ENCODE measurements around the gene VPS37C. TPM values are rescaled to one million over a fixed set of nuclear protein-coding genes. Genes with fewer than 3 reads are reported as not detected.
"Not testable (repeated sequence)": the region's sequence is repeated elsewhere in the genome, so short reads cannot be mapped to it uniquely, and the experiment has no call there.

The VPS37C gene
- total RNA-seq, 1 experiment from 2014 or later = 23.4 TPM

DNA sequence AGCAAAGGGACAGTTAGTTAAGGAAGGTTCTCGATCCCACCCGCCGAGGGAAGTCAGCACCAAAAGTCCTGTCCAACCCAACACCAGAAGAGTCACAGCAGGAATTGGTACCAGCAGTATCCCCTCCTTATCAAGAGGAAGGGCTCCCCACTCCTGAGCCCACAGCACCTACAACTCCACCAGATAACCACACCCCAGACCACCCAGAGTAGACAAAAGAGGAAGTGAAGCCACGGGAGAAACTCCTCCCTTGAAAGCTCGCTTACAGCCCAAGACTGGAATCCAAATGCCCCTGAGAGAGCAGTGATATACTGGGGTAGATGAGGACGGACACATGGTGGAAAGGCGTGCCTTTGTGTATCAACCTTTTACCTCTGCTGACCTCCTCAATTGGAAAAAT is 66.2 kb downstream of the VPS37C start (continued):
- no peak for TF ChIP-seq ZNF263 (CRISPR knock-in tag; IDR thresholded peaks at IDR 0.05; ENCODE audit: low read depth)

DNA sequence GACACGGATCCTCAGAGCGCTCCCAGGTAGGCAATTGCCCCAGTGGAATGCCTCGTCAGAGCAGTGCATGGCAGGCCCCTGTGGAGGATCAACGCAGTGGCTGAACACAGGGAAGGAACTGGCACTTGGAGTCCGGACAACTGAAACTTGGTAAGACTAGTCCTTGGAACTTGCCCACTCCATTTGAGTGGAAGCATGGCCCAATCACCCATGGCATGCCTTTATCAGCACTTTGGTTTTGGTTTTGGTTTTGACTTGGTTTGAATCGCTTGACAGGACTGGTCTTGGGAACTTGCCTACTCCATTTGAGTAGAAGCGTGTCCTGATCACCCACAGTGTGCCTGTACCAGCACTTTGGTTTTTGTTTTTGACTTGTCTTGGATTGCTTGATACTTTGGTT is 67.1 kb downstream of the VPS37C start:
- H3K9me3 Mint-ChIP-seq = peaks cover 25% of the 10 kb centered on the region
- POLR2A ChIA-PET; H3K4me3 Mint-ChIP-seq; H3K36me3 Mint-ChIP-seq; H3K27me3 Mint-ChIP-seq (ENCODE audit: low read depth); DNase-seq (ENCODE audit: low spot score); CTCF ChIA-PET; H3K27ac Mint-ChIP-seq; ATAC-seq: not testable (repeated sequence)
- peaks cover 12% of the 10 kb centered on the region for H3K4me1 Mint-ChIP-seq

DNA sequence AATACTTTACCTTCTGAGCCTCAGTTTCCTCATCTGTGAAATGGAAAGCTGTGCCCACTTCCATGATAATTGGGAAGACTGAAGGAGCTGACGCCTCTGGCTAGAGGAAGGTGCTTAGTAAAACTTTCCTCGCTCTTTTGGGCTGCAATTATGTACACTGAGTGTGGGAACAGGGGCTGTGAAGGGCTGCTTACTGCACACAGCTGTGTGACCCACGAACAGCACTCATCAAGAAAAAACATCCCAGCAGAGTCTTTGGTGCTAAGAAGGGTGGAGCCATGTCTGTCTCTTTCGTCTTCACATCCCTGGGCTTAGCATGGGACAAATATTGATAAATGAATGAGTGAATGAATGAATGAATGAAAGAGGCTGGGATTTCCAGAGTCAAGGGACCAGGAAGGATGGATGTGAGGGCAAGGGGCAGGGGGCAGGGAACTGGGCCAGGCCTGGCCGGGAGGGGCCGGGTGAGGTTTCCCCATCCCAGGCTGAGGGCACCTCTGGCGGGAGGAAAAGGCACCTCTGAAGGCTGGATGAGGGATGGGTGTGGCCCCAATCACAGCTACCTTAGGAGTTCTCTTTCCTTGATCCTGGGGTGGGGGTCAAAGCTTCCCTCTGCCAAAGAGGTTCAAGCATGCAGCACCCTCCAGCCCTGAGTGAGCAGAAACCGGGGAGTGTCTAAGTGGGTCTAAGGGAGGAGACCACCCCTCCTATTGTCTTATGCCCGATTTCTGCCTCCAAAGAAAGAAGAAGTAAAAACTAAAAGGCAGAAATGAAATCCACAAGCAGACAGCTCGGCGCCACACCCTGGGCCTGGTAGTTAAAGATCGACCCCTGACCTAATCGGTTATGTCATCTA is 68.1 kb downstream of the VPS37C start:
- POLR2A ChIA-PET = no interaction called here

DNA sequence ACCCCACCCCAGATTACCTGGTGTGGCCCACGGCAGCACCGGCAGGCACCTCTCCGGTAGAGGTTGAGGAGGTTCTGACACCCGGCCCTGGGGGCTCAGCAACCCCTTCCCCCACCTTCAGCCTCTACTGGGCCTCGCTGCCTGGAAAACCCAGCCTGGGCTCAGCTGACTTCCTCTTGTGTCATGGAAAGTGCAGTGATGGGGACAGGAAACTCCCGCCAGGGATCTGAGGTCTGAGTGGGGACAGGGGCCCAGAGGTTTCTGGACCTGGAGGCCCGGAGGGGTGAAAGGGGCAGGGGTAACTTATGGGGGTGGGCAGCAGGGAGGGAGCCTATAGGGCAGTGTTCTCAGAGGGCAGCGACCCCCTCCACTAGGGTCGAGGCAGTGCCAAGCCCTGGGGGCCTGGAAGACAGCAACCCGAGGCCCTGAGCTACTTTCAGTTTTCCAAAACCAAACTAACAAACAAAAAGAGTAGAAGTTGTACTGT is 68.9 kb downstream of the VPS37C start:
- Mint-ChIP-seq H3K9me3 (peaks cover 25% of the 10 kb centered on the region), H3K36me3 (peaks cover 8% of the 10 kb centered on the region), H3K4me1 (peaks cover 12% of the 10 kb centered on the region), H3K4me3 (no peak overlapping the region), H3K27me3 (ENCODE audit: low read depth) (no peaks in the 10 kb centered on the region; the same call in 1 of the 2 replicates), H3K27ac (no peak overlapping the region)
- ChIA-PET CTCF (interaction anchor here (1.2 to 1.8 kb wide), 2 partner anchors 12 to 20 kb away, joined by 3 to 5 read pairs; no protein-coding TSS in a partner anchor), POLR2A (interaction anchor here (1.4 kb wide), 1 partner anchor 27 kb away, joined by 3 read pairs; no protein-coding TSS in a partner anchor)
- ATAC-seq (no peak; the same call in 1 of the 2 replicates), DNase-seq (ENCODE audit: low spot score) (no peak)
- TF ChIP-seq, protein P1, sequence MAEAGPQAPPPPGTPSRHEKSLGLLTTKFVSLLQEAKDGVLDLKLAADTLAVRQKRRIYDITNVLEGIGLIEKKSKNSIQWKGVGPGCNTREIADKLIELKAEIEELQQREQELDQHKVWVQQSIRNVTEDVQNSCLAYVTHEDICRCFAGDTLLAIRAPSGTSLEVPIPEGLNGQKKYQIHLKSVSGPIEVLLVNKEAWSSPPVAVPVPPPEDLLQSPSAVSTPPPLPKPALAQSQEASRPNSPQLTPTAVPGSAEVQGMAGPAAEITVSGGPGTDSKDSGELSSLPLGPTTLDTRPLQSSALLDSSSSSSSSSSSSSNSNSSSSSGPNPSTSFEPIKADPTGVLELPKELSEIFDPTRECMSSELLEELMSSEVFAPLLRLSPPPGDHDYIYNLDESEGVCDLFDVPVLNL (CRISPR knock-in tag; IDR thresholded peaks at IDR 0.05; ENCODE audit: borderline replicate concordance, low read depth) = no peak
- TF ChIP-seq NFYB (CRISPR knock-in tag; conservative IDR thresholded peaks at IDR 0.05; ENCODE audit: low read depth) = no peak
- TF ChIP-seq, protein P2, sequence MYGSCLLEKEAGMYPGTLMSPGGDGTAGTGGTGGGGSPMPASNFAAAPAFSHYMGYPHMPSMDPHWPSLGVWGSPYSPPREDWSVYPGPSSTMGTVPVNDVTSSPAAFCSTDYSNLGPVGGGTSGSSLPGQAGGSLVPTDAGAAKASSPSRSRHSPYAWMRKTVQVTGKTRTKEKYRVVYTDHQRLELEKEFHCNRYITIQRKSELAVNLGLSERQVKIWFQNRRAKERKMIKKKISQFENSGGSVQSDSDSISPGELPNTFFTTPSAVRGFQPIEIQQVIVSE (CRISPR knock-in tag; IDR thresholded peaks at IDR 0.05; ENCODE audit: borderline replicate concordance) = no peak
- TF ChIP-seq, protein P3, sequence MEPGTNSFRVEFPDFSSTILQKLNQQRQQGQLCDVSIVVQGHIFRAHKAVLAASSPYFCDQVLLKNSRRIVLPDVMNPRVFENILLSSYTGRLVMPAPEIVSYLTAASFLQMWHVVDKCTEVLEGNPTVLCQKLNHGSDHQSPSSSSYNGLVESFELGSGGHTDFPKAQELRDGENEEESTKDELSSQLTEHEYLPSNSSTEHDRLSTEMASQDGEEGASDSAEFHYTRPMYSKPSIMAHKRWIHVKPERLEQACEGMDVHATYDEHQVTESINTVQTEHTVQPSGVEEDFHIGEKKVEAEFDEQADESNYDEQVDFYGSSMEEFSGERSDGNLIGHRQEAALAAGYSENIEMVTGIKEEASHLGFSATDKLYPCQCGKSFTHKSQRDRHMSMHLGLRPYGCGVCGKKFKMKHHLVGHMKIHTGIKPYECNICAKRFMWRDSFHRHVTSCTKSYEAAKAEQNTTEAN (CRISPR knock-in tag; IDR thresholded peaks at IDR 0.05) = no peak
- no peak for TF ChIP-seq FOXK1 (CRISPR knock-in tag; IDR thresholded peaks at IDR 0.05)
- TF ChIP-seq, protein P4, sequence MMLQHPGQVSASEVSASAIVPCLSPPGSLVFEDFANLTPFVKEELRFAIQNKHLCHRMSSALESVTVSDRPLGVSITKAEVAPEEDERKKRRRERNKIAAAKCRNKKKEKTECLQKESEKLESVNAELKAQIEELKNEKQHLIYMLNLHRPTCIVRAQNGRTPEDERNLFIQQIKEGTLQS (CRISPR knock-in tag; conservative IDR thresholded peaks at IDR 0.05) = no peak
- no peak for TF ChIP-seq CBFB (CRISPR knock-in tag; IDR thresholded peaks at IDR 0.05; ENCODE audit: low read depth)
- TF ChIP-seq TCF7 (CRISPR knock-in tag; IDR thresholded peaks at IDR 0.05; ENCODE audit: low read depth) = no peak
- TF ChIP-seq SOX15 (CRISPR knock-in tag; IDR thresholded peaks at IDR 0.05) = no peak
- TF ChIP-seq, protein P5, sequence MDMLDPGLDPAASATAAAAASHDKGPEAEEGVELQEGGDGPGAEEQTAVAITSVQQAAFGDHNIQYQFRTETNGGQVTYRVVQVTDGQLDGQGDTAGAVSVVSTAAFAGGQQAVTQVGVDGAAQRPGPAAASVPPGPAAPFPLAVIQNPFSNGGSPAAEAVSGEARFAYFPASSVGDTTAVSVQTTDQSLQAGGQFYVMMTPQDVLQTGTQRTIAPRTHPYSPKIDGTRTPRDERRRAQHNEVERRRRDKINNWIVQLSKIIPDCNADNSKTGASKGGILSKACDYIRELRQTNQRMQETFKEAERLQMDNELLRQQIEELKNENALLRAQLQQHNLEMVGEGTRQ (CRISPR knock-in tag; IDR thresholded peaks at IDR 0.05) = no peak
- no peak for TF ChIP-seq RELA (CRISPR knock-in tag; IDR thresholded peaks at IDR 0.05; ENCODE audit: borderline replicate concordance)
- no peak for TF ChIP-seq ZNF232 (CRISPR knock-in tag; IDR thresholded peaks at IDR 0.05)
- no peak for TF ChIP-seq ZNF396 (CRISPR knock-in tag; IDR thresholded peaks at IDR 0.05; ENCODE audit: borderline replicate concordance)
- TF ChIP-seq, protein P6, sequence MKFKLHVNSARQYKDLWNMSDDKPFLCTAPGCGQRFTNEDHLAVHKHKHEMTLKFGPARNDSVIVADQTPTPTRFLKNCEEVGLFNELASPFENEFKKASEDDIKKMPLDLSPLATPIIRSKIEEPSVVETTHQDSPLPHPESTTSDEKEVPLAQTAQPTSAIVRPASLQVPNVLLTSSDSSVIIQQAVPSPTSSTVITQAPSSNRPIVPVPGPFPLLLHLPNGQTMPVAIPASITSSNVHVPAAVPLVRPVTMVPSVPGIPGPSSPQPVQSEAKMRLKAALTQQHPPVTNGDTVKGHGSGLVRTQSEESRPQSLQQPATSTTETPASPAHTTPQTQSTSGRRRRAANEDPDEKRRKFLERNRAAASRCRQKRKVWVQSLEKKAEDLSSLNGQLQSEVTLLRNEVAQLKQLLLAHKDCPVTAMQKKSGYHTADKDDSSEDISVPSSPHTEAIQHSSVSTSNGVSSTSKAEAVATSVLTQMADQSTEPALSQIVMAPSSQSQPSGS (CRISPR knock-in tag; IDR thresholded peaks at IDR 0.05; ENCODE audit: borderline replicate concordance, low read depth) = no peak
- TF ChIP-seq CREB1 (CRISPR knock-in tag; IDR thresholded peaks at IDR 0.05) = no peak

More for the DNA sequence above, 68.1 kb downstream of the VPS37C start:
- H3K27ac Mint-ChIP-seq = no peak overlapping the region
- H3K36me3 Mint-ChIP-seq = peaks cover 8% of the 10 kb centered on the region
- H3K9me3 Mint-ChIP-seq = peaks cover 25% of the 10 kb centered on the region
- TF ChIP-seq ZNF317 (CRISPR knock-in tag; IDR thresholded peaks at IDR 0.05; ENCODE audit: borderline replicate concordance, low read depth) = no peak
- no peak for TF ChIP-seq HMGA2 (CRISPR knock-in tag; IDR thresholded peaks at IDR 0.05)
- TF ChIP-seq, protein P7, sequence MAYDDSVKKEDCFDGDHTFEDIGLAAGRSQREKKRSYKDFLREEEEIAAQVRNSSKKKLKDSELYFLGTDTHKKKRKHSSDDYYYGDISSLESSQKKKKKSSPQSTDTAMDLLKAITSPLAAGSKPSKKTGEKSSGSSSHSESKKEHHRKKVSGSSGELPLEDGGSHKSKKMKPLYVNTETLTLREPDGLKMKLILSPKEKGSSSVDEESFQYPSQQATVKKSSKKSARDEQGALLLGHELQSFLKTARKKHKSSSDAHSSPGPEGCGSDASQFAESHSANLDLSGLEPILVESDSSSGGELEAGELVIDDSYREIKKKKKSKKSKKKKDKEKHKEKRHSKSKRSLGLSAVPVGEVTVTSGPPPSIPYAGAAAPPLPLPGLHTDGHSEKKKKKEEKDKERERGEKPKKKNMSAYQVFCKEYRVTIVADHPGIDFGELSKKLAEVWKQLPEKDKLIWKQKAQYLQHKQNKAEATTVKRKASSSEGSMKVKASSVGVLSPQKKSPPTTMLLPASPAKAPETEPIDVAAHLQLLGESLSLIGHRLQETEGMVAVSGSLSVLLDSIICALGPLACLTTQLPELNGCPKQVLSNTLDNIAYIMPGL (CRISPR knock-in tag; IDR thresholded peaks at IDR 0.05) = no peak
- no peak for TF ChIP-seq NFE2L1 (CRISPR knock-in tag; IDR thresholded peaks at IDR 0.05)
- ATAC-seq = no peak
- H3K4me1 Mint-ChIP-seq = peaks cover 12% of the 10 kb centered on the region
- DNase-seq (ENCODE audit: low spot score) = no peak
- CTCF ChIA-PET = interaction anchor here (1.8 kb wide), 1 partner anchor 19 kb away, joined by 5 read pairs; no protein-coding TSS in a partner anchor
- no peak overlapping the region for H3K4me3 Mint-ChIP-seq
- H3K27me3 Mint-ChIP-seq (ENCODE audit: low read depth) = no peaks in the 10 kb centered on the region; the same call in 1 of the 2 replicates
